GM12875 (cell line): ENCODE data around the gene MYBL2.

ENCODE experiments used
- H3K4me3 ChIP-seq: one replicate; pipeline ENCODE4 v1.5.1; 2011; ENCODE audit warnings: low read depth, low read length, control low read depth
- TF ChIP-seq, protein P1 (sequence below): IDR thresholded peaks from 2 replicates; pipeline ENCODE4 v1.5.1; 2011; ENCODE audit warnings: low read depth, mild to moderate bottlenecking, control low read depth, inconsistent platforms, low read length, moderate library complexity, borderline replicate concordance; ENCODE audit not compliant: insufficient read depth

MYBL2 gene

DNA sequence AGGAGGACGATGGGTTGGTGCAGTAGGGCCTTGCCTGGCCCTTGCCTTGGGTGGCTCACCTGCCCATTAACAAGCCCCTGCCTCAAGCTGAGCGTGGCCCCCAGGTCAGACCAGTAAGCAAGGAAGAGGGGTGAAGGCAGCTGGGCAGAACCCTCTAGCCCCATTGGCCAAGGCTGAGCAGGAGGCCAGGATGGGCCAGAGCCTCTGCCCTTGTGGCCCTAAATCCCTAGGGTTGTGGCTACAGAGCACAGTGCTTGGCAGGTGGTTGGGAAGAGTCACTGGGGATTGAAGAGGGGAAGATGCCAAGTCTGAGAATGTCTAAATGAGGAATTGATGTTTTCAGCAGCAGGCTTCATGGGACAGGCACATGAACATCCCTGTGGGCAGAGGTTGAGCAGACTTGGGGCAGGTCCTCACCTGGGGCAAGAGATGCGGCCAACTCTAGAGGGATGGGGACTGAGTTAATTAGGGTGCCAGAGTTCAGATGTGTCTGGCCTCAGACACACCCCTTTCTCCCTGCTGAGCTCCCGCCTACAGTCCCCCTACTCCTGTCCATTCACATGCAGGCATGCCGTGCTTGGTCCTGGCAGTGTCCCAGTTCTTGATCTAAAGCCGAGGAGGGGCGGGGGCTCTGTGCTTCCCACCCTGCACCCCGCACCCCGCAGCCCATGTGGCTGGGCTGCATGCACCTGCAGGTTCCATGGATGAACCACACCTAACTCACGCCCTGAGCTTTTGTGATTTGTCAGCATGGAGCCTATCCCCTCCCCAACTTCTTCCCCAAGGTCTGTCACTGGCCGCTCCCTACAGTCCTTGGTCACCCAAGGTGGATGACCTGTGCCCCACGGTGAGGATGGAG is 50.1 kb downstream of the MYBL2 start:
- TF ChIP-seq, protein P1, sequence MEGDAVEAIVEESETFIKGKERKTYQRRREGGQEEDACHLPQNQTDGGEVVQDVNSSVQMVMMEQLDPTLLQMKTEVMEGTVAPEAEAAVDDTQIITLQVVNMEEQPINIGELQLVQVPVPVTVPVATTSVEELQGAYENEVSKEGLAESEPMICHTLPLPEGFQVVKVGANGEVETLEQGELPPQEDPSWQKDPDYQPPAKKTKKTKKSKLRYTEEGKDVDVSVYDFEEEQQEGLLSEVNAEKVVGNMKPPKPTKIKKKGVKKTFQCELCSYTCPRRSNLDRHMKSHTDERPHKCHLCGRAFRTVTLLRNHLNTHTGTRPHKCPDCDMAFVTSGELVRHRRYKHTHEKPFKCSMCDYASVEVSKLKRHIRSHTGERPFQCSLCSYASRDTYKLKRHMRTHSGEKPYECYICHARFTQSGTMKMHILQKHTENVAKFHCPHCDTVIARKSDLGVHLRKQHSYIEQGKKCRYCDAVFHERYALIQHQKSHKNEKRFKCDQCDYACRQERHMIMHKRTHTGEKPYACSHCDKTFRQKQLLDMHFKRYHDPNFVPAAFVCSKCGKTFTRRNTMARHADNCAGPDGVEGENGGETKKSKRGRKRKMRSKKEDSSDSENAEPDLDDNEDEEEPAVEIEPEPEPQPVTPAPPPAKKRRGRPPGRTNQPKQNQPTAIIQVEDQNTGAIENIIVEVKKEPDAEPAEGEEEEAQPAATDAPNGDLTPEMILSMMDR = no peak
- H3K4me3 ChIP-seq = no peak overlapping the region

DNA sequence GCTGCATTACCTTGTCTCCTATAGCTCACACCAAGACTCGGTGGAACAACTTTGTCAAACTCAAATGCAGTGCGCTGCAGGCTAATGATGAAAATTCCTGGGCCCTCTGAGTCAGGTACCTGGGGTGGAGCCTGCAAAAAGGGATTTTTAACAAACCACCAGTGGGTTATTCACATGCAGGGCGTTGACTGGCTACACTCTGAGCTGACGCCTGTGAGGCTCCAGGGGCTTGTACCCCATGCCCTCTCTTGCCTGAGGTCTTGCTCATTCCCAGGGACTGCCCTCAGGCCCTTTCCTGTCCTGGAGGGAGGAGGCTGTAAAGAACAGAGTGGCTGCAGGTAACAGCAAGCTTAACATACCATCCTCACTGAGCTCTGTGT is 50.7 kb downstream of the MYBL2 start:
- no peak overlapping the region for H3K4me3 ChIP-seq
- TF ChIP-seq, protein P1 = no peak

DNA sequence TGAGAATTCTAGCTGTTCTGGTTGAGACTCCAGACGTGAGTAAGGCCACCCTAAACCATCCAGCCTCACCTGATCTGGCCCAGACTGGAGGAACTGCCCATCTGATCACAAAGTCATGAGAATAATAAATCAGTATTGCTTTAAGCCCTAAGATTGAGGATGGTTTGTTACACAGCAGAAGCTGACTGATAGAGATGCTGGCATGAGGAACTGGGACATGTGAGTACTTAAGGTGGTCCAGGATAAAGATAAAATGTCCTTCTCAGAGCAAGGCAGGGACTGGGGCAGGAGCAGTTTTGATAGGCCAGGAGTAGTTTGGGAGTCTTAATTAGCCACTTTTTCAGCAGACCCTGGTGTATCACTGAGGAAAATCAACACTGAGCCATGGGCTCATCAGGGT is 53.1 kb downstream of the MYBL2 start:
- TF ChIP-seq, protein P1 = no peak
- H3K4me3 ChIP-seq = no peak overlapping the region

DNA sequence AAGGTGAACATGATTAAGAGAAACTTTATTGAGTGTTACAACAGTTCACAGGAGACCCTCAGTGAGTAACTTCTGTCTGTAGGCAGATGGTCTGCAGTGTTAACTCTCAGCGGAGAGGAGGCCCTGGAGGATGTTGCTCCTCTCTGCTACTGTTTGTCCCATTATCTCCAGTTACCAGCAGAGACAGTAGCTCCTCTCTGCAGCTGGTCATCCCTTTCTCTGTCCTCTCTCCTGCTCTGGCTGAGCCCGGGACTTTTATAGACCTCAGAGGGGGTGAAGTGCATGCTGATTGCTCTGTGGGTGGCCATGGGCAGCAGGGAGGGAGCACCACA is 54.1 kb downstream of the MYBL2 start:
- no peak overlapping the region for H3K4me3 ChIP-seq
- TF ChIP-seq, protein P1 = no peak

DNA sequence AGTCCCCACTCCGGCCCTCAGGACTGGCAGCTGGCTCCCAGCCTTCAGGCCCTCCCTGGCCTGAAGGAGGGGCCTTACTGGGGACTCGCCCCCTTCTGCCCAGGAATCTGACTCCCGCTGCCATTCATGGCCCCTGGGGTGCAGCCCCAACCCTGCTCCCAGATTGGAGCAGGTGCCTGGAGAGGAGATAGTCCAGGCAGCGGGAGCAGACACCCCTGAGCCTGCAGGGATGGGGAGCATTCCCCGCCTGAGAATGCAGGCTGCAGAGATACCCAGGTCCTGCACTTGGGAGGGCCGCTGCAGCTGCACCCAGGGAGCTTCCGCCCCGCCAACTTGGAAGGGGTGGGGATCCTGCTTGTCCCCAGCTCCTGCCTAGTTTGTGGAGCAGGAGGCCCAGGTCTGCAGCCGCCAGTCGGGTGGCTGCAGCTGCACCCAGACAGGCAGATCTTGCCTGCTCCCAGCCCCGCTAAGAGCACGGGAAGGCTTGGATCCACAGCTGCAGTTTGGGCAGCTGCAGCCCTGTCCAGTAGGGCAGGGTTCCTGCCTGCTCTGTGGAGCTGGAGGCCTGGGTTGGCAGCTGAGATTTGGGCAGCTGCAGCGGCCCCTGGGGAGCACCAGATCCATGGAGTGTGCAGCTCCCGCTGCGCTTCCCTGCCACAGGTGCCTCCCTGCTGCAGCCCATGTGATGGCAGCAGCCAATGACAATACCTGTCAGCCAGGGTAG is 54.7 kb downstream of the MYBL2 start:
- TF ChIP-seq, protein P1 = no peak
- H3K4me3 ChIP-seq = no peak overlapping the region

DNA sequence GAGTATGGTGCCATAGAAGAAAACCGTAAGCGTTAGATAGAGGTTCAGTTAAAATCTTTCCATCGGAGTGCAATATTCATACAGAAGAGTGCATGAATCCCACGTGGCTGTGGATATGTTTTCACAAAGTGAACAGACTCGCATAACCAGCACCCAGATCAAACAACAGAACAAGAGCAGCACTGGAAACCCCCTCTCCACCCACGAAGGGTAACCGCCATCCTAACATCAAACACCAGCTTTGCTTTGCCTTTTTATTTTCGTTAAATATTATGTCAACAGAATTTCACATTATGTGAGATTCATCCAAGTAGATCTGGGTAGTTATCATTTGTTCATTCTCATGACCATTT is 55.2 kb downstream of the MYBL2 start:
- TF ChIP-seq, protein P1 = no peak
- H3K4me3 ChIP-seq = no peak overlapping the region

DNA sequence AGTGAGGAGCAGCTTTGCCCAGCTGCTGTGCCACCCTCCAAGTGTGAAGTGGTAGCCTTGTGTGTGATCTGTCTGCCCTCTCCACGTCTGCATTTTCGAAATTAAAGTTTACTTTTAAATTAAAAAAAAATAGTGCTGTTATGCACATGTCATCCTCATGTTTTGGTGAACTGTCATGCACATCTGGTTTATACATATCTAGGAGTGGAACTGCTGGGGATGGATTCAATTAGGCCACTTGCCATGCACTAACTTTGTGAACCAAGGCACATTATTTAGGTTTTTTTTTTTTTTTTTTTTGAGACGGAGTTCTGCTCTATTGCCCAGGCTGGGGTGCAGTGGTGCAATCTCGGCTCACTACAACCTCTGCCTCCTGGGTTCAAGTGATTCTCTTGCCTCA is 56.3 kb downstream of the MYBL2 start:
- no peak overlapping the region for H3K4me3 ChIP-seq
- TF ChIP-seq, protein P1 = no peak
